ACC112 (cell line): Measurements from ENCODE around the gene SEC14L1.

ENCODE experiments used
- H2AFZ ChIP-seq: fragments of 200-600 bp; sonication (generic); one replicate; pipeline ENCODE4 v1.6.0; 2017; ENCODE audit warnings: antibody characterized with exemption, low read length; ENCODE audit not compliant: unreplicated experiment
- H3K27ac ChIP-seq: fragments of 200-600 bp; sonication (generic); 2 replicates; pipeline ENCODE4 v1.5.1; 2014; ENCODE audit warnings: low read depth, mild to moderate bottlenecking, antibody characterized with exemption, low read length, moderate library complexity
- H3K27me3 ChIP-seq: fragments of 200-600 bp; sonication (generic); 2 replicates; pipeline ENCODE4 v1.6.1; 2014; ENCODE audit warnings: mild to moderate bottlenecking, antibody characterized with exemption, low read length, moderate library complexity, mixed read lengths; ENCODE audit not compliant: insufficient read depth
- H3K36me3 ChIP-seq: fragments of 200-600 bp; sonication (generic); 2 replicates; pipeline ENCODE4 v1.6.1; 2016; ENCODE audit warnings: mild to moderate bottlenecking, antibody characterized with exemption, low read length, moderate library complexity, mixed read lengths; ENCODE audit not compliant: insufficient read depth
- H3K4me1 ChIP-seq: fragments of 200-600 bp; sonication (generic); one replicate; pipeline ENCODE4 v1.6.1; 2016; ENCODE audit warnings: low read length, mixed read lengths; ENCODE audit not compliant: insufficient read depth, unreplicated experiment, control insufficient read depth
- H3K4me3 ChIP-seq: fragments of 200-600 bp; sonication (generic); 2 replicates; pipeline ENCODE4 v1.5.1; 2014; ENCODE audit warnings: mild to moderate bottlenecking, low read depth, low read length
- H3K79me2 ChIP-seq: fragments of 200-600 bp; sonication (generic); one replicate; pipeline ENCODE4 v1.6.0; 2016; ENCODE audit warnings: low read length; ENCODE audit not compliant: control insufficient read depth, unreplicated experiment, insufficient read depth

SEC14L1 gene

DNA sequence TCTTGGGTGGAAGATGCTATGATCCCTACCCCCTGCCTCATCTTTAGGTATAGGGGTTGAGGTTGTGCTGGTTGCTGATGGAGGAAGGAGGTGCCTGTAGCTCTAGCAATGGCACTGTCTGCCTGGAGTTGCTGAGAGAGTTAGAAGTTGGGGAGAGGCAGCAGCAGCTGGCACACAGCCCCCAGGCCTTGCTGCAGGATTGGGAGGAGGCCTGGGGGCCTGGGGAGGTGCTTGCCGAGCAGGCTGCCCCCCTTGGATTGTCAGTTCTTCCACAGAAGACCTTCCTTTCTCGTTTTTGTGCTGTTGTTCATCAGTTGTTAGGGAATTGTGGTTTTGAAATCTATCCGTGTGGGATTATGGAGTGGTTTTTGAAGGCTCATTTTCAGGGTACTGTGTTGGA, 52.9 kb downstream of the SEC14L1 start:
- peaks cover 34% of the 10 kb centered on the region for H3K36me3 ChIP-seq

DNA sequence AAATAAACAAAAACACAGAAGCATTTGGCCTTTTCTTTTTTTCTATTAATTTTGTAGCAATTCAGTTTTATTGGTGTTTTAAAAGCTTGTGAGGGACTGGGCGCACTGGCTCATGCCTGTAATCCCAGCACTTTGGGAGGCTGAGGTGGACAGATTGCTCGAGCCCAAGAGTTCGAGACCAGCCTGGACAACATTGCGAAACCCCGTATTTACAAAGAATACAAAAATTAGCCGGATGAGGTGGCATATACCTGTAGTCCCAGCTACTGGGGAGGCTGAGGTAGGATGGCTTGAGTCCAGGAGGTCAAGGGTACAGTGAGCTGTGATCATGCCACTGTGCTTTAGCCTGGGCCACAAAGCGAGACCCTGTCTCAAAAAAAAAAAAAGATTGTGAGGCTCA, 53.4 kb downstream of the SEC14L1 start:
- Histone ChIP-seq H2AFZ (no peak overlapping the region), H3K4me3 (no peak overlapping the region), H3K27ac (no peak overlapping the region), H3K36me3 (peaks cover 34% of the 10 kb centered on the region), H3K4me1 (no peaks in the 10 kb centered on the region), H3K79me2 (peaks cover 14% of the 10 kb centered on the region), H3K27me3 (no peaks in the 10 kb centered on the region)

More for the DNA sequence above, 52.9 kb downstream of the SEC14L1 start:
- Histone ChIP-seq H2AFZ (no peak overlapping the region), H3K4me3 (no peak overlapping the region), H3K27ac (no peak overlapping the region), H3K27me3 (no peaks in the 10 kb centered on the region), H3K4me1 (peaks cover 1% of the 10 kb centered on the region), H3K79me2 (peaks cover 20% of the 10 kb centered on the region)

DNA sequence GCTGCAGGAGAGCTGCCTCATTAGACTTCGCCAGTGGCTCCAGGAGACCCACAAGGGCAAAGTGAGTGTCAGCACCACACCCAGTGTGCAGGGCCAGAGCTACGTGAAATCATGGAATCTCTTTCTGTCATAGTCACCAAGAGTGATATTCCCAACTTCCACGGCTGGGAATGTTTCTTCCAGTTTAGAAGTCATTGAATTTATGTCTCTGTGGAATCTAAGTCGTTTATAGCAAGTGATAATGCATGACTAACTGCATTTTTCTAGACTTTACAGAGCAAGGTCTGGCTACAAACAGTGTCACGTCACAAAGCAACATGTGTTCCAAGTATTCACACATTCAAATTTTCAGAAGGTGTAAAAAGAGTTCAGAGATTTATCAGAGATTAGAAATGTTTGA, 55.5 kb downstream of the SEC14L1 start:
- no peak overlapping the region for H2AFZ ChIP-seq
- H3K27ac ChIP-seq: no peak overlapping the region
- no peaks in the 10 kb centered on the region for H3K27me3 ChIP-seq
- H3K79me2 ChIP-seq: no peaks in the 10 kb centered on the region
- H3K36me3 ChIP-seq: peaks cover 41% of the 10 kb centered on the region
- H3K4me1 ChIP-seq: no peaks in the 10 kb centered on the region
- no peak overlapping the region for H3K4me3 ChIP-seq

DNA sequence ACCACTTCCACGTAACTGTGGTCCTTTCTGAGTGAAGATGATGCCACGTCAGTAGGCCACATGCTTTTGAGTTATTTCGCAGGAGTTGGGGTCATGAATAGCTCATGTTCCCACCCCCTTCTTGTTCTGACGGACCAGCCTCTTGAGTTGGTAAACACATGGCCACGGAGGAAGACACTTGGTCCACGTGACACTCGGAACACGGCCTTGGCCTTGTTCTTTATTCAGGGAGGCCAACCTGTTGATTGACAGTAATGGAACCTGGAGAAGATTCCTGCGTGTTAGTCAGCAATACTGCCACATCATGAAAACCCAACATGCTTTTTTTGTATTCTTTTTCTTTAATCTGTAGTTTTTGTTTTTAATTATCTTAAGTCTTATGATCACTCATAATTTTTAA, 56.3 kb downstream of the SEC14L1 start:
- Histone ChIP-seq H2AFZ (no peak overlapping the region), H3K27ac (no peak overlapping the region), H3K79me2 (no peaks in the 10 kb centered on the region), H3K4me3 (no peak overlapping the region), H3K4me1 (no peaks in the 10 kb centered on the region), H3K36me3 (peaks cover 39% of the 10 kb centered on the region), H3K27me3 (no peaks in the 10 kb centered on the region)

DNA sequence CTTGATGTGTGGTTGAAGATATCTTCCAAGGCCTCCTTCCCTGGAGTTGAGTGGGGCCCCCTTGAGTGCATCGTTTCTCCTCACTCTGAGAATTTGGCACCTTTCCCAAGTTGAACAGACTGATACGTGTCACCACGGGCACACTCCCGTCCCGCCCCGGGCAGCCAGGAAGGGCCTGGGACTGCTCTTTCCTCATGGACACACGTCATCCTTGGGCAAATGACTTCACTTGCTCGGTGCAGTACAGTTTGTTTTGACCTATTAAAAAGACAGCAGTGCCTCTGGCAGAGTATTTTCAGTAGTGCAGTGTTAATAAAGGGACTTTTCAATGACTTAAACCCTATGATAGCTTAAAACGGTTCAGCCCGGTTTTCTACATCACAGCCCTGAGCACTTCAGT, 59.9 kb downstream of the SEC14L1 start:
- no peaks in the 10 kb centered on the region for H3K79me2 ChIP-seq
- peaks cover 35% of the 10 kb centered on the region for H3K36me3 ChIP-seq
- H3K27me3 ChIP-seq: no peaks in the 10 kb centered on the region
- H3K27ac ChIP-seq: no peak overlapping the region
- H2AFZ ChIP-seq: no peak overlapping the region
- no peaks in the 10 kb centered on the region for H3K4me1 ChIP-seq
- H3K4me3 ChIP-seq: no peak overlapping the region

DNA sequence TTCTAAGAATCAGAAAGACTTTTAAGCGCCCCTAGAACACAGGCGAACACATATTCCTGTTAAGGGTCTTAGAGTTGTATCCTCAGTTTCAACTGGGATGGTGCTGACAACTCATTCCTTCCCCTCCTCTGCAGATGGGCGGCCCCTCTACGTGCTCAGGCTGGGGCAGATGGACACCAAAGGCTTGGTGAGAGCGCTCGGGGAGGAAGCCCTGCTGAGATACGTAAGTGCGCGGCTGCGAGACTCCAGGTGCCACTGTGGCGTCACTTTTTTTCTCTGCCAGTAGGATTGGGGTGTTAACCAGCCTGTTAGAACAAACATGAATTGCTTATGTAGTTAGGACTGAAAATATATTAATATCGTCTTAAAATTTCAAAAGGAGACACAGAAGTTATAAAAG, 62.7 kb downstream of the SEC14L1 start:
- H2AFZ ChIP-seq: no peak overlapping the region
- no peak overlapping the region for H3K4me3 ChIP-seq
- H3K4me1 ChIP-seq: peaks cover 6% of the 10 kb centered on the region
- no peaks in the 10 kb centered on the region for H3K79me2 ChIP-seq
- no peaks in the 10 kb centered on the region for H3K27me3 ChIP-seq
- H3K36me3 ChIP-seq: peaks cover 33% of the 10 kb centered on the region
- no peak overlapping the region for H3K27ac ChIP-seq

DNA sequence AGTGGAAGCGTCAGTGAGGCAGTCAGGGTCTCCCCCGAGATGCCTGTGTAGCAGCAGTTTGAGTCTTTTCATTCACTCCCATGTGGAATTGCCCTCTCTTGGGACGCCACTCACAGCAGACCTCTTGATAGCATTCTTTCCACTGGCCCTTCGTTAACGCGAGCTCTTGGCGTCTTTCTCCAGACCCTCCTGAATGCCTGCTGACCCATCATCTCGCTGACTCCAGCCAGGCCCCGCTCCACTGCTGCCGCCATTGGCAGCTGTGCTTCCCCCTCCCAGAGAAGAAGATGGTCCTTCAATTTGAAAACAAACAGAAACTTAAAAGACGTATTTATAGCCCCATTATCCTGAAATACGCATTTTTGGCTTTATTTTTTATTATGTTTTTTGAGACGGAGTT, 63.1 kb downstream of the SEC14L1 start:
- H3K36me3 ChIP-seq: peaks cover 38% of the 10 kb centered on the region
- H3K4me1 ChIP-seq: peaks cover 6% of the 10 kb centered on the region
- no peaks in the 10 kb centered on the region for H3K27me3 ChIP-seq
- no peak overlapping the region for H2AFZ ChIP-seq
- no peaks in the 10 kb centered on the region for H3K79me2 ChIP-seq
- H3K27ac ChIP-seq: no peak overlapping the region
- H3K4me3 ChIP-seq: no peak overlapping the region

DNA sequence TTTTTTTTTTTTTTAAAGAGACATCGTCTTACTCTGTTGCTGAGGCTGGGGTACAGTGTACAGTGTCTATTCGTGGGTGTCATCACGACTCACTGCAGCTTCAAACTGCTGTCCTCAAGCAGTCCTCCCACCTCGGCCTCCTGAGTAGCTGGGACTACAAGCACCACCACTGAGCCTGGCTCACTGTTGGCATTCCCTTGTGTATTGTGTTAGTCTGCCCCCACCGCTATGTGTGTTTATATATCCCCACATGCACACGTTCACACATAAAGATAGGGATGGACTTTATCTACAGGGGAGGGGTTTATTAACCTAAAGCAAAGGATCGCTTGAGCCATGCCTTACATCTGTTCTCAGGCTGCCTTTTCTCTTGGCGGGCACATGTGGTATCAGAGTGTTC, 63.8 kb downstream of the SEC14L1 start:
- Histone ChIP-seq H3K27me3 (no peaks in the 10 kb centered on the region), H3K4me3 (no peak overlapping the region), H3K79me2 (no peaks in the 10 kb centered on the region), H3K4me1 (peaks cover 6% of the 10 kb centered on the region), H3K36me3 (peaks cover 44% of the 10 kb centered on the region), H3K27ac (no peak overlapping the region), H2AFZ (no peak overlapping the region)

DNA sequence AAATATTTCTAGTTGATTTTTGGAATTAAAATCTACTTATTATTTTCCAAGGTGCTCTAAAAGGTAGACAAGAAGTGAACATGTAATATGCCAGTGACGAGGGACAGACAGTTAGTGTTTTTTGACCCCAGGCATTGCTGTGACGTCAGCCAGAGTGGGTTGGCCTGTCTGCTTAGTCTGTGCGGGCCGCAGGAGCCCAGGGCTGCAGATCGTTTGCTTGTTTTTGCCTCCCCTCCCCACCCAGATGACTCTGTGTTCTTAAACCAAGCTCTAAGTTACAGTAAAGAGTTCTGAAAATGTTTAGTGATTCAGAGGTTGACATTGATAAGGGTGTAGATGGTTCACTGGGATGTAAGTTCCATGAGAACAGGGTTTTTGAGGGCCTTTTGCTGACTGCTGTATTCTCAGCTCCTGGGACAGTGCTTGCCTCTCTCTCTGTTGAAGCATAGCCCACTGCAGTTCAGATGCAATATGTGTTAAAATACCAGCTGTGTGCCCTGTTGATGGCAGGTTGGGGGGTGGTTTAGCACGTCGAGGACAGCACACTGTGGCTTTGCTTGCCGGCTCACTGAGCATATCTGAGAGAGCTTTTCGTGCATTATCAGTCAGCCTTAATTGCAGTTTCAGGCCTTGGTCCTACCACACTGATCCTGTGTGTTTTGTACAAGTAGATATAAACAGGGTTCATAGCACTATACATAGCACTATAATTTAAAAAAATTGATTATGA, 64.8 kb downstream of the SEC14L1 start:
- Histone ChIP-seq H3K79me2 (no peaks in the 10 kb centered on the region), H3K36me3 (peaks cover 43% of the 10 kb centered on the region), H3K4me1 (peaks cover 6% of the 10 kb centered on the region), H3K4me3 (no peak overlapping the region), H3K27me3 (no peaks in the 10 kb centered on the region), H2AFZ (no peak overlapping the region), H3K27ac (no peak overlapping the region)

DNA sequence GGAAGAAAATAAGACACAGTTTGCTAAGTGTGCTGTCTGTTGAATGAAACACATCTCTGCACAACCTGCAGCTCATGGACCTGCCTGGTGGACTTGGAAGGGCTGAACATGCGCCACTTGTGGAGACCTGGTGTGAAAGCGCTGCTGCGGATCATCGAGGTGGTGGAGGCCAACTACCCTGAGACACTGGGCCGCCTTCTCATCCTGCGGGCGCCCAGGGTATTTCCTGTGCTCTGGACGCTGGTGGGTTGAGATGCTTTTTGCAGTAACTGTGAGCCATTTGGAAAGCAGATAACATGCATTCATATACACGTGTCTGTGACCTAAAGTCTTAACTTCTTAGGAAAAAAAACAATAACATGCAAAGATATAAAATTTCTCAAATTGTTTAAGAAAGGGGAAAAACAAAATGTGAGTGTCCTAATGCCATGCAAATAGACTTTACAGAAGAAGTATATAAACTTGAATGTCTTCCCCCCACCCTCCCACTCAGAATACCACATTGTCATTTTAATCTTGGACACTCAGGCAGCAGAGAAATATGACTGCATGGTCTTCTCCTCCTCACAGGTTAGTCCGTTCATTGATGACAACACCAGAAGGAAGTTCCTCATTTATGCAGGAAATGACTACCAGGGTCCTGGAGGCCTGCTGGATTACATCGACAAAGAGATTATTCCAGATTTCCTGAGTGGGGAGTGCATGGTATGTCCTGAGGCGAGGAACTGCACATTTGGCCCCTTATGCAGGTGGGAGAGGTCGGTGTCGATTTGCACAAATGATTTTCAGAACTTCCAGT, 65.6 kb downstream of the SEC14L1 start:
- no peak overlapping the region for H2AFZ ChIP-seq
- peaks cover 38% of the 10 kb centered on the region for H3K36me3 ChIP-seq
- no peak overlapping the region for H3K4me3 ChIP-seq
- peaks cover 6% of the 10 kb centered on the region for H3K4me1 ChIP-seq
- H3K79me2 ChIP-seq: no peaks in the 10 kb centered on the region
- H3K27ac ChIP-seq: no peak overlapping the region
- H3K27me3 ChIP-seq: no peaks in the 10 kb centered on the region

DNA sequence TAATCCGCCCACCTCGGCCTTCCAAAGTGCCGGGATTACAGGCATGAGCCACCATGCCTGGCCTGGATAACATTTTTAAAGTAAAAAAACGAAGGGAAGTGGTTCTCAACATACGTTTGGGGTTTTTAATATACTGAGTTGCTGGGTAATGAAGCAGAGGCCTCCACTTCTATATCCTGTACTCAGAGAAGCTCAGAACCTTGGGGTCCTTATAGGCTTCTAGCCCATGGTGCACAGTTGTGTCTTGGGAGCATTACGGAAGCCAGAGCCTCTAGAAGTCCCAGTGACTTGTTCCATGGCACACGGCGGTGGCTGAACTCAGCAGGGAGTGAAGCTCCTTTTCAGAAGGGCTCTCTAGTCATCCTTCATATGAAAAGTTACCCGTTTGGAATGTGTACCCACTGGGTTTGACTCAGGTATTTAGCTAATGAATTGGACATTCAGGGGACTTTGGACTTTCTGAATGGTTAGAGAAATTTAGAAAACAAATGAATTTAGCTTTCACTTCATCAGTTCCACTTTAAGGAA, 67.0 kb downstream of the SEC14L1 start:
- Histone ChIP-seq H3K36me3 (peaks cover 41% of the 10 kb centered on the region), H3K27ac (no peak overlapping the region), H3K4me1 (peaks cover 6% of the 10 kb centered on the region), H3K4me3 (no peak overlapping the region), H3K27me3 (no peaks in the 10 kb centered on the region), H3K79me2 (no peaks in the 10 kb centered on the region), H2AFZ (no peak overlapping the region)
